Astrocyte (in vitro differentiated cells and primary cell): ENCODE data around the gene SLC22A31. TPM values are rescaled to one million over a fixed set of nuclear protein-coding genes. Genes with fewer than 3 reads are reported as not detected.

ENCODE experiments used
- DNase-seq: peaks from one replicate; pipeline ENCODE4 v3.0.0-alpha.2; 2010; ENCODE audit warnings: low read depth
- FAIRE-seq: peaks from 2 replicates; lab custom pipeline; 2011; peaks lifted over from hg19 to GRCh38; lab: Jason Lieb, UNC
- H2AFZ ChIP-seq: 2 replicates; pipeline ENCODE4 v1.6.0; 2012; ENCODE audit warnings: low read depth, low read length, inconsistent platforms
- H3K27ac ChIP-seq: 2 replicates; pipeline ENCODE4 v1.5.1; 2011; ENCODE audit warnings: low read depth, low read length, inconsistent platforms
- H3K27me3 ChIP-seq: 2 replicates; pipeline ENCODE4 v1.6.0; 2011; ENCODE audit warnings: low read length, inconsistent platforms; ENCODE audit not compliant: insufficient read depth
- H3K36me3 ChIP-seq: 2 replicates; pipeline ENCODE4 v1.5.1; 2011; ENCODE audit warnings: low read length, inconsistent platforms; ENCODE audit not compliant: insufficient read depth
- H3K4me1 ChIP-seq: 2 replicates; pipeline ENCODE4 v1.5.1; 2011; ENCODE audit warnings: low read length, inconsistent platforms; ENCODE audit not compliant: insufficient read depth
- H3K4me2 ChIP-seq: 2 replicates; pipeline ENCODE4 v1.6.0; 2012; ENCODE audit warnings: low read length, inconsistent platforms
- H3K4me3 ChIP-seq: 2 replicates; pipeline ENCODE4 v1.5.1; 2011; ENCODE audit warnings: low read depth, mild to moderate bottlenecking, low read length, inconsistent platforms; ENCODE audit not compliant: insufficient read depth
- H3K79me2 ChIP-seq: 2 replicates; pipeline ENCODE4 v1.6.0; 2012; ENCODE audit warnings: mild to moderate bottlenecking, low read length, inconsistent platforms; ENCODE audit not compliant: insufficient read depth
- H3K9ac ChIP-seq: 2 replicates; pipeline ENCODE4 v1.6.0; 2012; ENCODE audit warnings: mild to moderate bottlenecking, low read length, inconsistent platforms
- H3K9me3 ChIP-seq: 2 replicates; pipeline ENCODE4 v1.5.1; 2012; ENCODE audit warnings: low read depth, mild to moderate bottlenecking, low read length, inconsistent platforms; ENCODE audit not compliant: insufficient read depth
- H4K20me1 ChIP-seq: 2 replicates; pipeline ENCODE4 v1.6.0; 2012; ENCODE audit warnings: low read length, inconsistent platforms; ENCODE audit not compliant: insufficient read depth
- H3K27ac Mint-ChIP-seq: one replicate; pipeline ENCODE4 v1.8.0; 2021; ENCODE audit warnings: mild to moderate bottlenecking, mixed read lengths; ENCODE audit not compliant: unreplicated experiment
- H3K27me3 Mint-ChIP-seq: one replicate; pipeline ENCODE4 v1.8.0; 2021; ENCODE audit warnings: low read depth, mixed read lengths; ENCODE audit not compliant: unreplicated experiment
- H3K36me3 Mint-ChIP-seq: one replicate; pipeline ENCODE4 v1.8.0; 2021; ENCODE audit warnings: low read depth, mixed read lengths; ENCODE audit not compliant: unreplicated experiment
- H3K4me1 Mint-ChIP-seq: one replicate; pipeline ENCODE4 v1.8.0; 2021; ENCODE audit warnings: low read depth, mixed read lengths; ENCODE audit not compliant: unreplicated experiment
- H3K4me3 Mint-ChIP-seq: one replicate; pipeline ENCODE4 v1.8.0; 2021; ENCODE audit warnings: mild to moderate bottlenecking, moderate library complexity, mixed read lengths; ENCODE audit not compliant: unreplicated experiment
- H3K9me3 Mint-ChIP-seq: one replicate; pipeline ENCODE4 v1.8.0; 2021; ENCODE audit warnings: mild to moderate bottlenecking, mixed read lengths; ENCODE audit not compliant: unreplicated experiment
- CTCF ChIP-seq: IDR thresholded peaks from 2 replicates; pipeline ENCODE4 v1.5.1; 2011; ENCODE audit warnings: low read depth, mild to moderate bottlenecking, inconsistent platforms, low read length, moderate library complexity; ENCODE audit not compliant: insufficient read depth
- EZH2 ChIP-seq: IDR thresholded peaks from 2 replicates; pipeline ENCODE4 v1.6.1; 2012; ENCODE audit warnings: mild to moderate bottlenecking, low read length, inconsistent platforms; ENCODE audit not compliant: insufficient read depth
- total RNA-seq: library from RNA; stranded (reverse); gene quantifications from 2 replicates; pipeline ENCODE4 v1.2.1, GENCODE V29; 2021

SLC22A31 gene
- total RNA-seq, 1 donor from 2014 or later = 1.3 TPM

GRCh38 chr16:89210165-89210903, 10.0 kb upstream of the SLC22A31 start:
- H4K20me1 ChIP-seq = no peaks in the 10 kb centered on the region
- H3K4me3 Mint-ChIP-seq = no peak overlapping the region
- H3K9ac ChIP-seq = no peak overlapping the region
- H3K79me2 ChIP-seq = no peaks in the 10 kb centered on the region
- no peaks in the 10 kb centered on the region for H3K36me3 ChIP-seq
- no peaks in the 10 kb centered on the region for H3K9me3 Mint-ChIP-seq
- no peak overlapping the region for H3K4me2 ChIP-seq
- no peak overlapping the region for H2AFZ ChIP-seq
- no peaks in the 10 kb centered on the region for H3K4me1 Mint-ChIP-seq
- H3K27ac ChIP-seq = no peak overlapping the region
- H3K4me3 ChIP-seq = no peak overlapping the region
- peaks cover 5% of the 10 kb centered on the region for H3K4me1 ChIP-seq
- H3K36me3 Mint-ChIP-seq = no peaks in the 10 kb centered on the region
- FAIRE-seq = no peak
- H3K27me3 Mint-ChIP-seq = peaks cover 18% of the 10 kb centered on the region
- no peak overlapping the region for H3K27ac Mint-ChIP-seq
- DNase-seq = no peak
- no peaks in the 10 kb centered on the region for H3K9me3 ChIP-seq
- peaks cover 6% of the 10 kb centered on the region for H3K27me3 ChIP-seq
- TF ChIP-seq CTCF (no peak), EZH2 (no peak)

- H3K9me3 ChIP-seq = no peaks in the 10 kb centered on the region
- no peak overlapping the region for H3K4me2 ChIP-seq
- H3K27me3 ChIP-seq = peaks cover 6% of the 10 kb centered on the region
- Mint-ChIP-seq H3K27ac (no peak overlapping the region), H3K27me3 (peaks cover 18% of the 10 kb centered on the region), H3K4me3 (no peak overlapping the region), H3K4me1 (no peaks in the 10 kb centered on the region), H3K36me3 (no peaks in the 10 kb centered on the region), H3K9me3 (no peaks in the 10 kb centered on the region)
- H3K79me2 ChIP-seq = no peaks in the 10 kb centered on the region
- H3K4me1 ChIP-seq = peaks cover 5% of the 10 kb centered on the region
- H3K36me3 ChIP-seq = no peaks in the 10 kb centered on the region
- no peak overlapping the region for H2AFZ ChIP-seq
- H3K4me3 ChIP-seq = no peak overlapping the region
- TF ChIP-seq EZH2 = no peak
- FAIRE-seq (no peak), DNase-seq (no peak)
- no peak overlapping the region for H3K9ac ChIP-seq
- H3K27ac ChIP-seq = no peak overlapping the region
- no peaks in the 10 kb centered on the region for H4K20me1 ChIP-seq
Observed at GRCh38 chr16:89209522-89210044, 9.2 kb upstream of the SLC22A31 start.

GRCh38 chr16:89207993-89208392, 7.7 kb upstream of the SLC22A31 start:
- H3K27me3 Mint-ChIP-seq = peaks cover 26% of the 10 kb centered on the region
- Histone ChIP-seq H3K27ac (no peak overlapping the region), H3K27me3 (peaks cover 20% of the 10 kb centered on the region), H3K36me3 (no peaks in the 10 kb centered on the region), H4K20me1 (no peaks in the 10 kb centered on the region), H3K79me2 (no peaks in the 10 kb centered on the region), H3K4me3 (no peak overlapping the region), H3K9ac (no peak overlapping the region), H2AFZ (no peak overlapping the region), H3K4me1 (peaks cover 5% of the 10 kb centered on the region), H3K4me2 (no peak overlapping the region), H3K9me3 (peaks cover 3% of the 10 kb centered on the region)
- no peak for TF ChIP-seq EZH2
- TF ChIP-seq CTCF = no peak
- H3K4me3 Mint-ChIP-seq = no peak overlapping the region
- H3K4me1 Mint-ChIP-seq = no peaks in the 10 kb centered on the region
- DNase-seq = no peak
- FAIRE-seq = no peak
- peaks cover 4% of the 10 kb centered on the region for H3K9me3 Mint-ChIP-seq
- H3K27ac Mint-ChIP-seq = no peak overlapping the region
- H3K36me3 Mint-ChIP-seq = no peaks in the 10 kb centered on the region
